Measurements from ENCODE around the gene AHRR. TPM values are rescaled to one million over a fixed set of nuclear protein-coding genes. Genes with fewer than 3 reads are reported as not detected.

AHRR gene
- total RNA-seq, 1 donor from 2014 or later: 54.9 TPM

Other genes starting within 250 kb of the AHRR start
- gene PLEKHG4B, start 229.5 kb upstream of the AHRR start, total RNA-seq: 3.8 and 4.5 TPM in 2 replicates
- gene LRRC14B, start 130.2 kb upstream of the AHRR start, total RNA-seq: not detected in 2 replicates
- 9.9 and 11.1 TPM in 2 replicates for gene CCDC127, start 103.6 kb upstream of the AHRR start, total RNA-seq
- gene SDHA, start 103.4 kb upstream of the AHRR start, total RNA-seq: 130 and 136 TPM in 2 replicates
- 94.7 and 106 TPM in 2 replicates for gene PDCD6, start 50.1 kb upstream of the AHRR start, total RNA-seq
- gene EXOC3, start 121.5 kb downstream of the AHRR start, total RNA-seq: 70.0 and 81.4 TPM in 2 replicates
- gene SLC9A3, start 202.7 kb downstream of the AHRR start, total RNA-seq: 1.2 and 1.7 TPM in 2 replicates

All from osteocyte (in vitro differentiated cells).